ENCODE measurements around the gene NPC2.

- TF ChIP-seq CTCF (IDR thresholded peaks at IDR 0.05 in 4 of 5, conservative IDR thresholded peaks at IDR 0.05 in 1 of 5) (no peak), POLR2A (IDR thresholded peaks at IDR 0.05) (no peak)
Observed at GRCh38 chr14:74505831-74506230, 12.7 kb upstream of the NPC2 start.

Measured in gastrocnemius medialis (tissue), 4 donors.